H1 (cell line): ENCODE measurements around the gene STARD4. TPM values are rescaled to one million over a fixed set of nuclear protein-coding genes. Genes with fewer than 3 reads are reported as not detected.
A peak's percentile ranks its signal among the peaks of the same experiment; 100 is the strongest.

ENCODE experiments used
- CTCF ChIA-PET: fragments of 300-600 bp; sonication (Branson Sonifier 250); formaldehyde crosslinking; loops from one replicate; lab custom pipeline; 2021; ENCODE audit not compliant: partially characterized antibody; lab: Charles Lee
- POLR2A ChIA-PET: fragments of 300-600 bp; sonication (Branson Sonifier 250); formaldehyde crosslinking; loops from one replicate; lab custom pipeline; 2021; ENCODE audit warnings: inconsistent platforms; ENCODE audit not compliant: partially characterized antibody; lab: Charles Lee
- DNase-seq, 2 experiments: peaks; one replicate each; pipeline versions ENCODE4 v3.0.0 to v3.0.0-alpha.2; 2010 to 2022; ENCODE audit warnings: low spot score in 2 of 2, low read depth in 1 of 2, mixed read lengths in 1 of 2
- FAIRE-seq: peaks from 2 replicates; lab custom pipeline; 2011; peaks lifted over from hg19 to GRCh38; lab: Jason Lieb, UNC
- H2AFZ ChIP-seq: 2 replicates; pipeline ENCODE4 v1.8.1; 2012; ENCODE audit warnings: low read length, inconsistent platforms
- H2AK5ac ChIP-seq: 2 replicates; pipeline ENCODE4 v1.6.1; 2013; ENCODE audit warnings: low read depth, low read length
- H2BK120ac ChIP-seq: replicated peaks from 2 replicates; pipeline ENCODE3; 2013; ENCODE audit warnings: low read depth, low read length, inconsistent platforms
- H2BK12ac ChIP-seq: 2 replicates; pipeline ENCODE4 v1.6.1; 2013; ENCODE audit warnings: low read depth, low read length
- H2BK15ac ChIP-seq: 2 replicates; pipeline ENCODE4 v1.6.1; 2013; ENCODE audit warnings: low read length
- H2BK20ac ChIP-seq: 2 replicates; pipeline ENCODE4 v1.6.1; 2013; ENCODE audit warnings: low read length
- H2BK5ac ChIP-seq: 2 replicates; pipeline ENCODE4 v1.6.1; 2013; ENCODE audit warnings: low read depth, low read length
- H3K14ac ChIP-seq: 2 replicates; pipeline ENCODE4 v1.6.1; 2013; ENCODE audit warnings: inconsistent platforms; ENCODE audit not compliant: insufficient read length
- H3K18ac ChIP-seq: 2 replicates; pipeline ENCODE4 v1.6.1; 2013; ENCODE audit warnings: low read length; ENCODE audit errors: extremely low read depth
- H3K23ac ChIP-seq: 2 replicates; pipeline ENCODE4 v1.6.1; 2013; ENCODE audit warnings: inconsistent platforms; ENCODE audit not compliant: insufficient read length
- H3K23me2 ChIP-seq: 2 replicates; pipeline ENCODE4 v1.6.1; 2013; ENCODE audit warnings: low read depth, low read length
- H3K27ac ChIP-seq: 2 replicates; pipeline ENCODE4 v1.6.1; 2011; ENCODE audit warnings: low read depth, low read length, inconsistent platforms
- H3K27me3 ChIP-seq, 4 experiments: replicated peaks in 1 of 4; 1 replicate in 1 of 4; 2 replicates in 3 of 4; pipeline versions ENCODE4 v1.6.1 to v1.8.1; 2011 to 2013; ENCODE audit warnings: low read length in 3 of 4, mild to moderate bottlenecking in 3 of 4, inconsistent platforms in 2 of 4, mixed read lengths in 2 of 4, moderate library complexity in 1 of 4; ENCODE audit not compliant: control insufficient read depth in 3 of 4, insufficient read depth in 3 of 4; ENCODE audit errors: extremely low read depth in 1 of 4
- H3K36me3 ChIP-seq, 4 experiments: 2 replicates each; pipeline versions ENCODE4 v1.6.1 to v1.8.1; 2011 to 2013; ENCODE audit warnings: mild to moderate bottlenecking in 4 of 4, low read length in 3 of 4, moderate library complexity in 2 of 4, control low read depth in 1 of 4, inconsistent platforms in 1 of 4; ENCODE audit not compliant: insufficient read depth in 4 of 4, control insufficient read depth in 2 of 4
- H3K4ac ChIP-seq: replicated peaks from 2 replicates; pipeline ENCODE3; 2013; ENCODE audit warnings: low read length, low read depth, mixed read lengths, inconsistent platforms; ENCODE audit not compliant: insufficient read length
- H3K4me1 ChIP-seq, 4 experiments: replicated peaks in 1 of 4; 1 replicate in 1 of 4; 2 replicates in 3 of 4; pipeline versions ENCODE4 v1.6.1 to v1.8.1; 2011 to 2013; ENCODE audit warnings: low read length in 3 of 4, inconsistent platforms in 2 of 4, mixed read lengths in 1 of 4; ENCODE audit not compliant: insufficient read depth in 4 of 4, control insufficient read depth in 3 of 4
- H3K4me2 ChIP-seq, 2 experiments: 2 replicates each; pipeline versions ENCODE4 v1.6.1 to v1.8.1; 2011 to 2013; ENCODE audit warnings: low read depth in 2 of 2, low read length in 2 of 2, control low read depth in 1 of 2, inconsistent platforms in 1 of 2, mild to moderate bottlenecking in 1 of 2; ENCODE audit not compliant: insufficient read depth in 1 of 2
- H3K4me3 ChIP-seq, 4 experiments: fragments of 200-600, 300-600 bp in 1 of 4; sonication (generic), shearing (Covaris generic), sonication (Bioruptor Twin) in 1 of 4; 2 replicates each; pipeline versions ENCODE4 v1.5.1 to v1.8.1; 2011 to 2016; ENCODE audit warnings: low read length in 4 of 4, low read depth in 3 of 4, control low read depth in 2 of 4, inconsistent platforms in 2 of 4, mild to moderate bottlenecking in 2 of 4, mixed read lengths in 1 of 4, moderate library complexity in 1 of 4; ENCODE audit not compliant: insufficient read depth in 2 of 4; ENCODE audit errors: extremely low read depth in 1 of 4
- H3K56ac ChIP-seq: replicated peaks from 2 replicates; pipeline ENCODE3; 2013; ENCODE audit warnings: low read depth, mild to moderate bottlenecking, mixed read lengths, low read length, inconsistent platforms; ENCODE audit not compliant: insufficient read length
- H3K79me1 ChIP-seq: 2 replicates; pipeline ENCODE4 v1.6.1; 2013; ENCODE audit warnings: low read depth, low read length, control low read depth
- H3K79me2 ChIP-seq, 2 experiments: 2 replicates each; pipeline versions ENCODE4 v1.6.1 to v1.8.1; 2012 to 2013; ENCODE audit warnings: low read length in 2 of 2, mild to moderate bottlenecking in 2 of 2, inconsistent platforms in 1 of 2; ENCODE audit not compliant: insufficient read depth in 2 of 2, control insufficient read depth in 1 of 2
- H3K9ac ChIP-seq, 4 experiments: replicated peaks in 1 of 4; 1 replicate in 1 of 4; 2 replicates in 3 of 4; pipeline versions ENCODE4 v1.6.1 to v1.8.1; 2011 to 2013; ENCODE audit warnings: low read depth in 3 of 4, low read length in 3 of 4, control low read depth in 2 of 4, mild to moderate bottlenecking in 2 of 4, moderate library complexity in 2 of 4, inconsistent platforms in 1 of 4; ENCODE audit errors: extremely low read depth in 1 of 4
- H3K9me3 ChIP-seq, 2 experiments: 2 replicates each; pipeline versions ENCODE4 v1.6.1 to v1.8.1; 2012 to 2013; ENCODE audit warnings: mild to moderate bottlenecking in 2 of 2, moderate library complexity in 2 of 2, control low read depth in 1 of 2, inconsistent platforms in 1 of 2, low read depth in 1 of 2, low read length in 1 of 2, mixed read lengths in 1 of 2; ENCODE audit not compliant: insufficient read depth in 2 of 2
- H4K20me1 ChIP-seq, 2 experiments: replicated peaks in 1 of 2; 2 replicates each; pipeline versions ENCODE3 to v1.8.1; 2011 to 2013; ENCODE audit warnings: inconsistent platforms in 2 of 2, low read length in 2 of 2, mild to moderate bottlenecking in 1 of 2; ENCODE audit not compliant: insufficient read depth in 2 of 2, control insufficient read depth in 1 of 2
- H4K5ac ChIP-seq: 2 replicates; pipeline ENCODE4 v1.6.1; 2013; ENCODE audit warnings: low read length, low read depth, mixed read lengths, inconsistent platforms; ENCODE audit not compliant: insufficient read length
- H4K8ac ChIP-seq: 2 replicates; pipeline ENCODE4 v1.8.0; 2013; ENCODE audit warnings: mild to moderate bottlenecking, moderate library complexity, low read length, inconsistent platforms; ENCODE audit not compliant: insufficient read depth; ENCODE audit errors: extremely low read depth
- H4K91ac ChIP-seq: replicated peaks from 2 replicates; pipeline ENCODE3; 2013; ENCODE audit warnings: low read length, mixed read lengths, inconsistent platforms; ENCODE audit not compliant: insufficient read length
- EGR1 ChIP-seq: IDR thresholded peaks from 2 replicates; pipeline ENCODE4 v1.6.1; 2011; ENCODE audit warnings: low read depth, low read length, borderline replicate concordance
- HDAC6 ChIP-seq: IDR thresholded peaks from one replicate; pipeline ENCODE4 v1.7.1; 2012; ENCODE audit warnings: low read depth, mild to moderate bottlenecking, inconsistent platforms, low read length, moderate library complexity
- POLR2A ChIP-seq, 2 experiments: IDR thresholded peaks; 1 replicate in 1 of 2; 2 replicates in 1 of 2; pipeline ENCODE4 v1.6.1; 2011; ENCODE audit warnings: low read depth in 2 of 2, low read length in 2 of 2, mild to moderate bottlenecking in 2 of 2; ENCODE audit errors: control extremely low read depth in 1 of 2
- RXRA ChIP-seq: IDR thresholded peaks from 2 replicates; pipeline ENCODE4 v1.6.1; 2011; ENCODE audit warnings: low read depth, mild to moderate bottlenecking, low read length, moderate library complexity; ENCODE audit not compliant: insufficient read depth
- SAP30 ChIP-seq: fragments of 300-600 bp; sonication (generic); IDR thresholded peaks from 2 replicates; pipeline ENCODE4 v1.7.1; 2012; ENCODE audit warnings: low read length, moderate library complexity, mild to moderate bottlenecking, inconsistent platforms; ENCODE audit not compliant: insufficient read depth, insufficient replicate concordance
- SIX5 ChIP-seq: IDR thresholded peaks from 2 replicates; pipeline ENCODE4 v1.6.1; 2011; ENCODE audit warnings: mild to moderate bottlenecking, low read depth, low read length
- TBP ChIP-seq: IDR thresholded peaks from 2 replicates; pipeline ENCODE4 v1.6.1; 2011; ENCODE audit warnings: low read depth, low read length, improper control_type of control experiment
- WGBS, 2 experiments: shearing (Covaris generic) in 1 of 2; methylation state at CpG; one replicate each; pipeline versions ENCODE4 v1.1.6 to v1.1.7; 2013 to 2015; ENCODE audit warnings: low lambda C conversion rate in 2 of 2, mixed read lengths in 2 of 2, inconsistent platforms in 1 of 2, low coverage in 1 of 2, missing lambda C conversion rate in 1 of 2; ENCODE audit not compliant: insufficient replicate concordance in 2 of 2, insufficient coverage in 1 of 2, insufficient read length in 1 of 2; ENCODE audit errors: extremely low coverage in 1 of 2, missing lambda C conversion rate in 1 of 2; 5-methylcytosine and 5-hydroxymethylcytosine counted together
- long read RNA-seq, 2 experiments: library from RNA in 1 of 2; library from capped mRNA in 1 of 2; stranded (forward); transcript quantifications; one replicate each; pipeline ENCODE4 v2.0.0, GENCODE V29; 2021; ENCODE audit warnings: inconsistent platforms in 1 of 2
- polyA minus RNA-seq, 3 experiments: library from RNA; depleted of rRNA, polyadenylated mRNA; stranded (reverse); fragments of >200 nt; gene quantifications; 1 replicate in 2 of 3; 2 replicates in 1 of 3; pipeline ENCODE4 v1.2.3, GENCODE V29; 2011
- polyA plus RNA-seq, 7 experiments: library from polyadenylated mRNA; depleted of rRNA in 3 of 7; stranded (reverse) in 5 of 7; unstranded in 2 of 7; fragments of >200 nt in 5 of 7; fragments of 200-250 nt in 2 of 7; gene quantifications; 1 replicate in 5 of 7; 2 replicates in 1 of 7; 4 replicates in 1 of 7; pipeline versions ENCODE4 v1.2.1 to v1.2.3, GENCODE V29; 2011 to 2013; ENCODE audit warnings: missing spikeins in 2 of 7, mixed read lengths in 2 of 7
- total RNA-seq: library from RNA; stranded (reverse); fragmentation: NEBNext Ultra II Directional; extraction: Animal tissue kit (Norgen Biotek cat#: 25700); gene quantifications from 2 replicates; pipeline ENCODE4 v1.2.1, GENCODE V29; 2021

Gene STARD4, protein sequence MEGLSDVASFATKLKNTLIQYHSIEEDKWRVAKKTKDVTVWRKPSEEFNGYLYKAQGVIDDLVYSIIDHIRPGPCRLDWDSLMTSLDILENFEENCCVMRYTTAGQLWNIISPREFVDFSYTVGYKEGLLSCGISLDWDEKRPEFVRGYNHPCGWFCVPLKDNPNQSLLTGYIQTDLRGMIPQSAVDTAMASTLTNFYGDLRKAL
- 47.4 and 47.9 TPM in 2 replicates for total RNA-seq
- polyA plus RNA-seq (2011; rRNA removed): 10.4 and 10.8 TPM in 2 replicates
- 21.0 TPM for polyA plus RNA-seq (2011; cell fraction: cytosol; rRNA removed)
- 14.7 TPM for polyA plus RNA-seq (2011; cell fraction: nucleus; rRNA removed)
- polyA plus RNA-seq (2012, experiment 1 of 2): 23.7 to 51.0 TPM (median 31.2 TPM) in 4 replicates
- polyA plus RNA-seq (2012, experiment 2 of 2): 2.4 TPM
- polyA plus RNA-seq (2013, experiment 1 of 2): 33.8 TPM
- 33.7 TPM for polyA plus RNA-seq (2013, experiment 2 of 2)
- polyA minus RNA-seq (2011; rRNA and poly(A)+ RNA removed): 23.0 and 38.9 TPM in 2 replicates
- polyA minus RNA-seq (2011; cell fraction: cytosol; rRNA and poly(A)+ RNA removed): 14.2 TPM
- polyA minus RNA-seq (2011; cell fraction: nucleus; rRNA and poly(A)+ RNA removed): 30.2 TPM
- long read RNA-seq, experiment 1, full-length matches to known transcripts: 11 of 45 reads
- long read RNA-seq, experiment 1, partial matches to known transcripts: 2 of 45 reads
- long read RNA-seq, experiment 1, other reads (novel, unspliced or antisense): 32 of 45 reads
- long read RNA-seq, experiment 2, full-length matches to known transcripts: 20 of 27 reads
- long read RNA-seq, experiment 2, partial matches to known transcripts: 1 of 27 reads
- long read RNA-seq, experiment 2, other reads (novel, unspliced or antisense): 6 of 27 reads

DNA sequence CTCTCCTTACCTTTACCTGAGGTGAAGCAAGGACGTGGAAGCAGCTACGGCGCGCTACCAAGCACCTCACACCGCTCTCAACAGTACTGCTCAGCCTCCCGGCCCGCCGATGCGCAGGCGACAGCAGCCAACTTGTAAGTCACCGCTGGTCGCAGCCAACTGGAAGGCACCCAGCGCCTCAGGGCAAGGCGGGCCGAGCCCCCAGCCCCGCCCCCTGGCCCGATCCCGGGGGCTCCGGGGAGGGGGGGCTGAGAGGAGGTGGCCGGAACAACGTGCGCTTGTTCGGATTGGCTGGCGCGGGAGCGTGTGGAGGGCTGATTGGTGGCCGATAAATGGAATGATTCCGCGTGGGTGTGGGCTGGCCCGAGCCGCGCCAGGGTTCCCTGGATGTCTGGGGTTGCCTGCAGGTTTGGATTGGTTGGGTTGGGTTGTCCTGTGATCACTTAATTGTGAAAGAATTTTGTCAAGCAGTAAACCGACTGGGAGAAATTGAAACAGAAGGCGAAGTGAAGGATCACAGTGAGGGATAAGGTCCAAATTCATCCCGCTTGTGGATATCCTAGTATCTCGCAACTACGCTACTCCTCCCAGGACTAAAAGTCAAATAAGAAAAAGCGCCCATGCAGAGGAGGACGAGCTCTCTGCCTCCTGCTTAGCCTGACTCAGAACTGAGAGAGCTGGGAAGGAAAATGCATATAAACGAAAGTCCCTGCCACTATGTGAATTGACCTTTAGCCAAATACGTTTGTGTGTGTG is at the start of gene STARD4:
Gene STARD4 (minus strand): TSS at position 161 of the 756 bp plus-strand sequence. CDS start 5,102 bp downstream, outside the sequence.
- peaks cover 0 to 11% (median 4%) of the 10 kb centered on the region in 4 experiments; a peak in 3 of 7 replicates for H3K4me1 ChIP-seq
- peak within 1 kb of the TSS; percentile 62 for H2BK12ac ChIP-seq
- peak within 1 kb of the TSS; percentile 73 for H3K27ac ChIP-seq
- no peak within 1 kb of the TSS for H3K14ac ChIP-seq
- H3K4me2 ChIP-seq: peak within 1 kb of the TSS; percentile 74 to 99
- CTCF ChIA-PET: interaction anchor here (2.0 to 4.8 kb wide), 2 partner anchors 19 to 38 kb away, joined by 5 to 27 read pairs; no protein-coding TSS in a partner anchor
- DNase-seq (peak; percentile 85 to 91), FAIRE-seq (no peak)
- WGBS, 2 experiments: 2% methylated on average over 32 of the region's 41 CpGs; no CpG with 5 or more reads in 1 of the 2 experiments
- H3K9ac ChIP-seq: peak within 1 kb of the TSS; percentile 65 to 86 (median 80)
- H2AFZ ChIP-seq: peak within 1 kb of the TSS; percentile 78
- no peaks in the 10 kb centered on the region for H3K27me3 ChIP-seq
- H4K20me1 ChIP-seq: peaks cover 0 to 6% of the 10 kb centered on the region in 2 experiments
- H3K56ac ChIP-seq: peak within 1 kb of the TSS; percentile 56
- peak within 1 kb of the TSS; percentile 97 for H4K91ac ChIP-seq
- no peaks in the 10 kb centered on the region for H3K9me3 ChIP-seq
- H2BK120ac ChIP-seq: peak within 1 kb of the TSS; percentile 56
- peak within 1 kb of the TSS; percentile 62 for H3K4ac ChIP-seq
- 0 out of 2 replicates have a peak within 1 kb of the TSS, but pooled peaks have one; percentile 41 for H2AK5ac ChIP-seq
- H4K8ac ChIP-seq: peak within 1 kb of the TSS; percentile 80
- peak within 1 kb of the TSS; percentile 66; the same call in 1 of the 2 replicates for H2BK20ac ChIP-seq
- no peaks in the 10 kb centered on the region for H3K36me3 ChIP-seq
- H3K23ac ChIP-seq: no peak within 1 kb of the TSS
- H2BK5ac ChIP-seq: peak within 1 kb of the TSS; percentile 91
- H4K5ac ChIP-seq: peak within 1 kb of the TSS; percentile 91
- H3K18ac ChIP-seq: peak within 1 kb of the TSS; percentile 98
- peaks cover 4% of the 10 kb centered on the region for H3K23me2 ChIP-seq
- POLR2A ChIA-PET: interaction anchor here (0.6 to 2.0 kb wide), 8 partner anchors 9 to 648 kb away, joined by 3 to 12 read pairs (median 3); partner anchors contain the start of gene CAMK4
- H3K79me2 ChIP-seq: peaks cover 0 to 45% of the 10 kb centered on the region in 2 experiments; a peak in 3 of 4 replicates
- peak within 1 kb of the TSS; percentile 0; the same call in 1 of the 2 replicates for H2BK15ac ChIP-seq
- H3K79me1 ChIP-seq: no peaks in the 10 kb centered on the region
- peak within 1 kb of the TSS; percentile 83 to 96 (median 92) for H3K4me3 ChIP-seq
- TF ChIP-seq TBP (peak; percentile 88), EGR1 (peak; percentile 48; the same call in 1 of the 2 replicates), SIX5 (no peak), POLR2A (IDR thresholded peaks at IDR 0.05; ENCODE audit: control extremely low read depth in 1 of 2, low read depth in 2 of 2, low read length in 2 of 2) (peak; percentile 82 to 84), SAP30 (no peak), HDAC6 (no peak), RXRA (0 out of 2 replicates have a peak, but pooled peaks have one; percentile 55)
